Ascending aorta (tissue), 2 donors: ENCODE data around the gene CLCA1. TPM values are rescaled to one million over a fixed set of nuclear protein-coding genes. Genes with fewer than 3 reads are reported as not detected.

ENCODE experiments used
- DNase-seq, 2 donors: peaks; one replicate each; pipeline ENCODE4 v3.0.0-alpha.2; 2019; ENCODE audit warnings: low spot score in 2 of 2
- H3K27ac ChIP-seq, 2 donors: fragments of 200-600 bp; sonication (generic); one replicate each; pipeline ENCODE4 v1.5.1; 2016 to 2017; ENCODE audit warnings: mild to moderate bottlenecking in 1 of 2
- H3K27me3 ChIP-seq: fragments of 200-600 bp; sonication (generic); one replicate; pipeline ENCODE4 v1.5.1; 2017
- H3K36me3 ChIP-seq, 2 donors: fragments of 200-600 bp; sonication (generic); one replicate each; pipeline ENCODE4 v1.5.1; 2016
- H3K4me1 ChIP-seq, 2 donors: fragments of 200-600 bp; sonication (generic); one replicate each; pipeline ENCODE4 v1.5.1; 2016 to 2017; ENCODE audit warnings: mild to moderate bottlenecking in 1 of 2
- H3K4me3 ChIP-seq, 2 donors: fragments of 200-600 bp; sonication (generic); one replicate each; pipeline ENCODE4 v1.5.1; 2016 to 2017; ENCODE audit warnings: mild to moderate bottlenecking in 1 of 2
- H3K9me3 ChIP-seq, 2 donors: fragments of 200-600 bp; sonication (generic); one replicate each; pipeline ENCODE4 v1.5.1; 2016
- intact Hi-C: fragments of 100-400 bp; cut with DNase I; formaldehyde crosslinking; loops from one replicate; pipeline ENCODE4 v1.15.1; 2023
- total RNA-seq: library from RNA; depleted of rRNA; stranded (reverse); fragments of >200 nt; gene quantifications from one replicate; pipeline ENCODE4 v1.1.0, GENCODE V29; 2016
- TF ChIP-seq, protein P1 (sequence below), 3 experiments: fragments of 200-600 bp in 2 of 3; fragments of 450-650 bp in 1 of 3; sonication (generic) in 2 of 3; IDR thresholded peaks; one replicate each; pipeline ENCODE4 v1.5.1; 2016 to 2019; ENCODE audit warnings: antibody characterized with exemption in 3 of 3, mild to moderate bottlenecking in 1 of 3, moderate library complexity in 1 of 3

CLCA1 gene
- total RNA-seq, 1 donor from 2014 or later = not detected

- TF ChIP-seq, protein P1, sequence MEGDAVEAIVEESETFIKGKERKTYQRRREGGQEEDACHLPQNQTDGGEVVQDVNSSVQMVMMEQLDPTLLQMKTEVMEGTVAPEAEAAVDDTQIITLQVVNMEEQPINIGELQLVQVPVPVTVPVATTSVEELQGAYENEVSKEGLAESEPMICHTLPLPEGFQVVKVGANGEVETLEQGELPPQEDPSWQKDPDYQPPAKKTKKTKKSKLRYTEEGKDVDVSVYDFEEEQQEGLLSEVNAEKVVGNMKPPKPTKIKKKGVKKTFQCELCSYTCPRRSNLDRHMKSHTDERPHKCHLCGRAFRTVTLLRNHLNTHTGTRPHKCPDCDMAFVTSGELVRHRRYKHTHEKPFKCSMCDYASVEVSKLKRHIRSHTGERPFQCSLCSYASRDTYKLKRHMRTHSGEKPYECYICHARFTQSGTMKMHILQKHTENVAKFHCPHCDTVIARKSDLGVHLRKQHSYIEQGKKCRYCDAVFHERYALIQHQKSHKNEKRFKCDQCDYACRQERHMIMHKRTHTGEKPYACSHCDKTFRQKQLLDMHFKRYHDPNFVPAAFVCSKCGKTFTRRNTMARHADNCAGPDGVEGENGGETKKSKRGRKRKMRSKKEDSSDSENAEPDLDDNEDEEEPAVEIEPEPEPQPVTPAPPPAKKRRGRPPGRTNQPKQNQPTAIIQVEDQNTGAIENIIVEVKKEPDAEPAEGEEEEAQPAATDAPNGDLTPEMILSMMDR (IDR thresholded peaks at IDR 0.05) = no peak
- Histone ChIP-seq H3K9me3 (no peaks in the 10 kb centered on the region), H3K4me1 (no peaks in the 10 kb centered on the region), H3K27ac (no peak overlapping the region), H3K27me3 (no peaks in the 10 kb centered on the region), H3K36me3 (no peaks in the 10 kb centered on the region), H3K4me3 (no peak overlapping the region)
- intact Hi-C loops = no loop called here
- DNase-seq = no peak
Observed at GRCh38 chr1:86508583-86508969, 39.8 kb downstream of the CLCA1 start.

DNA sequence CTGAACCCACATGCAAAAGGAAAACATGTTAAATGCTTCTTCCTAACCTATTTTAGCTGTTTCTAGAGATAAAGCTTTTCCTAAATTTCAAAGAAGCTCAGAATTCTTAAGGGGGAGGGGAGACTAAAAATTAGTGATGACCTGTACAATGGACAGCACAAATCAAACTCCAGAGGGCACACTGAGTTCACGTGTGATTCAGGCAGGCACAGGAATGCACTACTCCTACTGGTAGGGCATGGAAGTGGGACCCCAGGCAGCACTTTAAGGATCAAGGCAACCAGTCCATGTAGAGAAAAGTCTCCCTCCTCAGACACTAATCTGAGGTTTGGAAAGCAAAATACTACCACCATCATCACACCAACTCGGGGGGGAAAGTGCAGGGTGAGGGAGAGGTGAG is 46.9 kb downstream of the CLCA1 start:
- Histone ChIP-seq H3K9me3 (no peaks in the 10 kb centered on the region), H3K27ac (no peak overlapping the region), H3K27me3 (no peaks in the 10 kb centered on the region), H3K4me1 (no peaks in the 10 kb centered on the region), H3K4me3 (no peak overlapping the region), H3K36me3 (no peaks in the 10 kb centered on the region)
- no peak for DNase-seq
- intact Hi-C loops = no loop called here
- TF ChIP-seq, protein P1 (IDR thresholded peaks at IDR 0.05) = no peak

DNA sequence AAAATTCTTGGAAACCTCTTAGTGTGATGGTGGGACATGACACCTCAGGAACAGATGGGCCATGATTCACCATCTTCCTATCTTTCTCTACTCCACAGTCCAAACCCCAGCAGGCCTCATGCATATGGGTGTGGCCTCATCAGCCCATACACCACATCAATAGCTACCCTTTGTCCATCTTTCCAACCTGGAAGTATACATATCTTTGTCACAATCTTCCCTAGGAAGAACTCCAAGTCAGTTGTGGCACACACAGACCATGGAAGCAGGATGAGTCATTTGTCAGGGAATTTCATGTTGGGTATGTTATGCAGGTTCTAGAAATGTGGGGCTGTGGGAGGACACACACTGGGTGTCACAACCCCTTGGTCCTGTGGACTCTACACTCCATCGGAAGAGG is 47.6 kb downstream of the CLCA1 start:
- intact Hi-C loops = no loop called here
- no peak for DNase-seq
- H3K27ac ChIP-seq = no peak overlapping the region
- H3K36me3 ChIP-seq = no peaks in the 10 kb centered on the region
- H3K4me1 ChIP-seq = no peaks in the 10 kb centered on the region
- H3K27me3 ChIP-seq = no peaks in the 10 kb centered on the region
- no peak overlapping the region for H3K4me3 ChIP-seq
- H3K9me3 ChIP-seq = no peaks in the 10 kb centered on the region
- TF ChIP-seq, protein P1 (IDR thresholded peaks at IDR 0.05) = no peak

DNA sequence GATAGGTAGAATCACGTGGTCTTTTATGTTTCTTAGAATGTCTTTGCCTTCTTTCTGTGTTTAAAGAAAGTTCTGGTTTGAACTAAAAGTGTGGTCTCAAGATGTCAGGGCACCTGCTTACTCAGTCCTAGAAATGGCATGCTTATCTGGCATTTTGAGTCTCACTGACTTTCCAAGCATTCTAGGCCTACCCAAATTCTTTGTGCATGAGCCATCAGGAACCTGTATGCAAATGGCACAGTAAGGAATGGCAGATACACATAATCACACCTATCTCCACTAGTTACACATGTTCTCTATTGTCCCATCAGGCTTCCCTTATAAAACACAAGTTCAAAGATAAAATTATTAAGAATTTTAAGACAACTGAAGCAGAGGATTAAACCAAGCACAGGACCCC is 48.6 kb downstream of the CLCA1 start:
- no peaks in the 10 kb centered on the region for H3K4me1 ChIP-seq
- intact Hi-C loops = no loop called here
- TF ChIP-seq, protein P1 (IDR thresholded peaks at IDR 0.05) = no peak

GRCh38 chr1:86520789-86521521 is 52.2 kb downstream of the CLCA1 start:
- DNase-seq = no peak
- TF ChIP-seq, protein P1 (IDR thresholded peaks at IDR 0.05) = no peak
- H3K4me1 ChIP-seq = no peaks in the 10 kb centered on the region
- intact Hi-C loops = no loop called here
- H3K4me3 ChIP-seq = no peak overlapping the region
- H3K27me3 ChIP-seq = no peaks in the 10 kb centered on the region
- no peaks in the 10 kb centered on the region for H3K36me3 ChIP-seq
- H3K9me3 ChIP-seq = no peaks in the 10 kb centered on the region
- H3K27ac ChIP-seq = no peak overlapping the region

More for the DNA sequence above, 48.6 kb downstream of the CLCA1 start:
- Histone ChIP-seq H3K36me3 (no peaks in the 10 kb centered on the region), H3K9me3 (no peaks in the 10 kb centered on the region), H3K27me3 (no peaks in the 10 kb centered on the region), H3K4me3 (no peak overlapping the region), H3K27ac (no peak overlapping the region)
- DNase-seq = no peak

GRCh38 chr1:86521522-86521891 is 52.8 kb downstream of the CLCA1 start:
- no peaks in the 10 kb centered on the region for H3K4me1 ChIP-seq
- H3K27ac ChIP-seq = no peak overlapping the region
- H3K27me3 ChIP-seq = no peaks in the 10 kb centered on the region
- TF ChIP-seq, protein P1 (IDR thresholded peaks at IDR 0.05) = no peak
- no peak overlapping the region for H3K4me3 ChIP-seq
- no peaks in the 10 kb centered on the region for H3K36me3 ChIP-seq
- intact Hi-C loops = no loop called here
- H3K9me3 ChIP-seq = no peaks in the 10 kb centered on the region
- no peak for DNase-seq
